Subcutaneous abdominal adipose tissue (tissue), 5 donors: ENCODE data around the gene PBRM1.

Experiments
- H3K27ac ChIP-seq: one replicate; pipeline ENCODE4 v1.7.0; 2013; ENCODE audit warnings: low read depth, mild to moderate bottlenecking, inconsistent platforms, low read length, moderate library complexity
- H3K27me3 ChIP-seq, 5 donors: one replicate each; pipeline ENCODE4 v1.7.0; 2013; ENCODE audit warnings: low read length in 5 of 5, inconsistent platforms in 1 of 5; ENCODE audit not compliant: control insufficient read depth in 5 of 5, insufficient read depth in 4 of 5
- H3K36me3 ChIP-seq, 5 donors: one replicate each; pipeline ENCODE4 v1.7.0; 2013; ENCODE audit warnings: low read length in 5 of 5; ENCODE audit not compliant: control insufficient read depth in 5 of 5, insufficient read depth in 5 of 5
- H3K4me1 ChIP-seq, 5 donors: one replicate each; pipeline ENCODE4 v1.7.0; 2013; ENCODE audit warnings: low read length in 5 of 5, mild to moderate bottlenecking in 3 of 5, moderate library complexity in 1 of 5; ENCODE audit not compliant: control insufficient read depth in 5 of 5, insufficient read depth in 5 of 5
- H3K4me3 ChIP-seq, 5 donors: one replicate each; pipeline ENCODE4 v1.7.0; 2013; ENCODE audit warnings: low read length in 5 of 5, low read depth in 1 of 5
- H3K9ac ChIP-seq, 5 donors: one replicate each; pipeline ENCODE4 v1.7.0; 2013; ENCODE audit warnings: low read length in 5 of 5, mild to moderate bottlenecking in 4 of 5, moderate library complexity in 3 of 5
- H3K9me3 ChIP-seq, 5 donors: one replicate each; pipeline ENCODE4 v1.7.0; 2013; ENCODE audit warnings: low read length in 5 of 5; ENCODE audit not compliant: control insufficient read depth in 5 of 5
- donor health status: healthy.
- donor health status: healthy.
- donor health status: healthy.
- donor health status: healthy.
- donor health status: healthy.

The PBRM1 gene

DNA sequence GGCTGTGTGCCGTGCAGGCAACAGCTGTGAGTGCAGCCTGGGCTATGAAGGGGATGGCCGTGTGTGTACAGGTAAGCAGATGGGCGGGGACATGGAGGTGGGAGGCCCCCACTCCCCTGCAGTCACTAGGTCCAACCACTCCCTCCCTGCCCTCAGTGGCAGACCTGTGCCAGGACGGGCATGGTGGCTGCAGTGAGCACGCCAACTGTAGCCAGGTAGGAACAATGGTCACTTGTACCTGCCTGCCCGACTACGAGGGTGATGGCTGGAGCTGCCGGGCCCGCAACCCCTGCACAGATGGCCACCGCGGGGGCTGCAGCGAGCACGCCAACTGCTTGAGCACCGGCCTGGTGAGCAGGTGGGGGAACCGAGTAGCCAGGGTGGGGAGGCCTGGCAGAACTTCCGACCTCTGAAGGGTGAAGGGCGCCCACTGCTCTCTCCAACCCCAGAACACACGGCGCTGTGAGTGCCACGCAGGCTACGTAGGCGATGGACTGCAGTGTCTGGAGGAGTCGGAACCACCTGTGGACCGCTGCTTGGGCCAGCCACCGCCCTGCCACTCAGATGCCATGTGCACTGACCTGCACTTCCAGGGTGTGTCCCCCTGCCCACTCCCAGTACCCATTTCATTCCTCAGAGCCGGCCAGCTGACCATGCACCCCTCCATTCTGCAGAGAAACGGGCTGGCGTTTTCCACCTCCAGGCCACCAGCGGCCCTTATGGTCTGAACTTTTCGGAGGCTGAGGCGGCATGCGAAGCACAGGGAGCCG, 163.6 kb downstream of the PBRM1 start:
- Histone ChIP-seq H3K4me3 (no peak overlapping the region), H3K27ac (no peak overlapping the region), H3K36me3 (peaks cover 0 to 92% (median 59%) of the 10 kb centered on the region in 5 donors), H3K27me3 (no peaks in the 10 kb centered on the region), H3K9me3 (no peaks in the 10 kb centered on the region), H3K4me1 (peaks cover 6 to 30% (median 16%) of the 10 kb centered on the region in 5 donors), H3K9ac (no peak overlapping the region)

DNA sequence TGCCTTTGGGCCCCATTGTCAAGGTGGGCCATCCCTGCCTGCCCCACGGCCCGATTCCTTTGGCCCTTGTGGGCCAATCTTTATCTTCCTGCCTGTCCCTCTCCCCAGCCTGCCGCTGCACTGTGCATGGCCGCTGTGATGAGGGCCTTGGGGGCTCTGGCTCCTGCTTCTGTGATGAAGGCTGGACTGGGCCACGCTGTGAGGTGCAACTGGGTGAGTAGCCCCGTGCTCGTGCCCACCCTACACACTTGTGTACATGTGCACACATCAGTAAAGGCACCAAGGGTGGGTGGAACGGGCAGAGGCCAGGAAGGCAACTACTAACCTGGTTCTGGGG, 164.3 kb downstream of the PBRM1 start:
- peaks cover 4 to 26% (median 13%) of the 10 kb centered on the region in 5 donors for H3K4me1 ChIP-seq
- H3K4me3 ChIP-seq, result no peak overlapping the region
- no peaks in the 10 kb centered on the region for H3K9me3 ChIP-seq
- H3K36me3 ChIP-seq, result peaks cover 0 to 94% (median 59%) of the 10 kb centered on the region in 5 donors
- H3K27me3 ChIP-seq, result no peaks in the 10 kb centered on the region
- H3K9ac ChIP-seq, result no peak overlapping the region
- H3K27ac ChIP-seq, result no peak overlapping the region

DNA sequence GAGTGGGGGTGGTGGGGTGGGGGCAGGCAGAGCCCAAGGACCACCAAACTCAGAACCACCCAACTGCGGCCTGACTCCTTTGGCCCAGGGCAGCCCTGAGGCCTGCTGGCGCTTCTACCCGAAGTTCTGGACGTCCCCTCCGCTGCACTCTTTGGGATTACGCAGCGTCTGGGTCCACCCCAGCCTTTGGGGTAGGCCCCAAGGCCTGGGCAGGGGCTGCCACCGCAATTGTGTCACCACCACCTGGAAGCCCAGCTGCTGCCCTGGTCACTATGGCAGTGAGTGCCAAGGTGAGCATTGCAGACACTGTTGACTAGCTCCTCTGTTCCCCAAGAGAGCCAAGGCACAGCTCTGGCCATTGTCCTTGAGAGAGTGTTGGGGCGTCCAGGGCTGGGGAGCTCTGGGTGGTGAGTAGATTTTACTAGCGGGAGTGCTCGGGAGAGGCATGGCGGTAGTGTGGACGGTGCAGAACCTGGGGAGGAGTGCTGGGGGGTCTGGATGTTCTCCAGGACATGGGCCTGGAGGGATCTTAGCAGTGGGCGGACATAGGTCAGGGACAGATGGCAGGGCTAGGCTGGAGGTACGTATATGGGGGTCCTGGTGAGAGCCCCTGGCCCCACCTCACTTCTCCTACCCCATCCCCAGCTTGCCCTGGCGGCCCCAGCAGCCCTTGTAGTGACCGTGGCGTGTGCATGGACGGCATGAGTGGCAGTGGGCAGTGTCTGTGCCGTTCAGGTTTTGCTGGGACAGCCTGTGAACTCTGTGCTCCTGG, 164.8 kb downstream of the PBRM1 start:
- no peak overlapping the region for H3K4me3 ChIP-seq
- peaks cover 0 to 94% (median 62%) of the 10 kb centered on the region in 5 donors for H3K36me3 ChIP-seq

DNA sequence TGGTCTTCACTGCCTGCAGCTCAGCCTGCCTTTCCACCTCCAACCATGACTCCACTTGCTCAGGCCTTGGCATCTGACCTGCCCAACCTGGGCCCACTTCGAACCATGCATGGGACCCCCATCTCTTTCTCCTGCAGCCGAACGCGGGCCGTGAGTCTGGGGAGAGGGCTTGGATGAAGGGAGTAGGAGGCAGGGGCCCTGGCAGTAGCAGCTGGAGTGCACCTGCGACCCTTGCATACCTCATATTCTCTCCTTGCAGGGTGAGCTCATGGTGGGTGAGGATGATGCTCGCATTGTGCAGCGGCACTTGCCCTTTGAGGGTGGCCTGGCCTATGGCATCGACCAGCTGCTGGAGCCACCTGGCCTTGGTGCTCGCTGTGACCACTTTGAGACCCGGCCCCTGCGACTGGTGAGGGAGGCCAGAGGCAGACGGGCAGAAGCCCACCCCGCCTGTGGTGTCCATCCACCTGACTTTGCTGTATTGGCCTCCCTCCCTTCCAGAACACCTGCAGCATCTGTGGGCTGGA, 165.5 kb downstream of the PBRM1 start:
- Histone ChIP-seq H3K4me3 (no peak overlapping the region), H3K27me3 (no peaks in the 10 kb centered on the region), H3K36me3 (peaks cover 0 to 94% (median 66%) of the 10 kb centered on the region in 5 donors), H3K27ac (no peak overlapping the region), H3K4me1 (peaks cover 2 to 16% (median 10%) of the 10 kb centered on the region in 5 donors), H3K9me3 (no peaks in the 10 kb centered on the region), H3K9ac (no peak overlapping the region)

More for the DNA sequence above, 164.8 kb downstream of the PBRM1 start:
- H3K27ac ChIP-seq, result no peak overlapping the region
- no peaks in the 10 kb centered on the region for H3K9me3 ChIP-seq
- no peaks in the 10 kb centered on the region for H3K27me3 ChIP-seq
- H3K4me1 ChIP-seq, result peaks cover 4 to 22% (median 13%) of the 10 kb centered on the region in 5 donors
- no peak overlapping the region for H3K9ac ChIP-seq

DNA sequence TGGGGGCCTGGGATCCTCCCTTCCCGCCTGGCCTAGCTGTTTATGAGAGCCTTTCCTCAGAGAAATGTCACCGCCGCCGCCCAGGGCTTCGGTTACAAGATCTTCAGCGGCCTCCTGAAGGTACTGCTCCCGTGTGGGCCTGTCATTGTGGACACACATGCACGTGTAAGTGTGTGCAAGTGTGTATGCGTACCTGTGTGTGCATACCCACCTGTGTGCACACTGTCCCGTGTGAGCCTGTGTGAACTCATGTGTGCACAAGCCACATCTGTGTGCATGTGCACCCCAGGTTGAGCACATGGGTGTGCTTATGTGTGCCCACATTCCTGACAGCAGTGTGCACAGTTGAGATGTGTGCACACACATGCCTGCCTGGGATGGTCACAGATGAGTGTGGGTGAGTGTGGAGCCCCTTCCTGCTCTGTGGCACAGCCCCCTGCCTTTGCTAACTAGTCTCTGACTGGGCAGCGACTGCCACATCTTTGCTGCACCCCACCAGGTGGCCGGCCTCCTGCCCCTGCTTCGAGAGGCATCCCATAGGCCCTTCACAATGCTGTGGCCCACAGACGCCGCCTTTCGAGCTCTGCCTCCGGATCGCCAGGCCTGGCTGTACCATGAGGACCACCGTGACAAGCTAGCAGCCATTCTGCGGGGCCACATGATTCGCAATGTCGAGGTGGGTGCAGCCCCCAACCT, 166.1 kb downstream of the PBRM1 start:
- Histone ChIP-seq H3K4me3 (no peak overlapping the region), H3K9me3 (no peaks in the 10 kb centered on the region), H3K27ac (no peak overlapping the region), H3K9ac (no peak overlapping the region), H3K27me3 (no peaks in the 10 kb centered on the region), H3K4me1 (peaks cover 0 to 9% (median 6%) of the 10 kb centered on the region in 5 donors), H3K36me3 (peaks cover 0 to 96% (median 71%) of the 10 kb centered on the region in 5 donors)

DNA sequence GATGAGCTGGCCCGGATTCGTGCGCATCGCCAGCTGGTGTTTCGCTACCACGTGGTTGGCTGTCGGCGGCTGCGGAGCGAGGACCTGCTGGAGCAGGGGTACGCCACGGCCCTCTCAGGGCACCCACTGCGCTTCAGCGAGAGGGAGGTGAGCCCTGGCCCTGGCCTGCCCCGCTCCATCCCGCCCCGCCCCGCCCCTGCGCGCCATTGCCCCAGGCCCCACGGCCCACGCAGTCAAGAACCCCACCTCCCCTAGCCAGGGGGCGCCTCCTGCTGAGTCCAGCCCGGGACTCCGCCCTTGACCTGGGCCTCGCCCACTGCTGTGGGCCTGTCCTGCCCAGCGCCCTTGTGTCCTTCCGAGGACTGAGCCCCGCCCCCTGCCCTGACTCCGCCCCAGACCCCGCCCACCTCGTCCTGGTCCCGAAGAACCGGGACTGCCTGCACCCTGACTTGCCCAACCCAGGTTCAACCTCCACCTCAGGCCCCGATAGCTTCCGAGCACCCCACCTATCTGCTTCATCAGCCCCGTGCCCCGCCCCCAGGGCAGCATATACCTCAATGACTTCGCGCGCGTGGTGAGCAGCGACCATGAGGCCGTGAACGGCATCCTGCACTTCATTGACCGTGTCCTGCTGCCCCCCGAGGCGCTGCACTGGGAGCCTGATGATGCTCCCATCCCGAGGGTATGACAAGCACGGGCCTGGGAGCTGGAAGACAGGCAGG, 166.8 kb downstream of the PBRM1 start:
- Histone ChIP-seq H3K9me3 (no peaks in the 10 kb centered on the region), H3K27me3 (no peaks in the 10 kb centered on the region), H3K36me3 (peaks cover 0 to 96% (median 71%) of the 10 kb centered on the region in 5 donors), H3K9ac (no peak overlapping the region), H3K4me1 (peaks cover 0 to 4% (median 2%) of the 10 kb centered on the region in 5 donors), H3K27ac (no peak overlapping the region), H3K4me3 (peak overlapping the region in 2 of 5 donors; percentile 12 to 22)

DNA sequence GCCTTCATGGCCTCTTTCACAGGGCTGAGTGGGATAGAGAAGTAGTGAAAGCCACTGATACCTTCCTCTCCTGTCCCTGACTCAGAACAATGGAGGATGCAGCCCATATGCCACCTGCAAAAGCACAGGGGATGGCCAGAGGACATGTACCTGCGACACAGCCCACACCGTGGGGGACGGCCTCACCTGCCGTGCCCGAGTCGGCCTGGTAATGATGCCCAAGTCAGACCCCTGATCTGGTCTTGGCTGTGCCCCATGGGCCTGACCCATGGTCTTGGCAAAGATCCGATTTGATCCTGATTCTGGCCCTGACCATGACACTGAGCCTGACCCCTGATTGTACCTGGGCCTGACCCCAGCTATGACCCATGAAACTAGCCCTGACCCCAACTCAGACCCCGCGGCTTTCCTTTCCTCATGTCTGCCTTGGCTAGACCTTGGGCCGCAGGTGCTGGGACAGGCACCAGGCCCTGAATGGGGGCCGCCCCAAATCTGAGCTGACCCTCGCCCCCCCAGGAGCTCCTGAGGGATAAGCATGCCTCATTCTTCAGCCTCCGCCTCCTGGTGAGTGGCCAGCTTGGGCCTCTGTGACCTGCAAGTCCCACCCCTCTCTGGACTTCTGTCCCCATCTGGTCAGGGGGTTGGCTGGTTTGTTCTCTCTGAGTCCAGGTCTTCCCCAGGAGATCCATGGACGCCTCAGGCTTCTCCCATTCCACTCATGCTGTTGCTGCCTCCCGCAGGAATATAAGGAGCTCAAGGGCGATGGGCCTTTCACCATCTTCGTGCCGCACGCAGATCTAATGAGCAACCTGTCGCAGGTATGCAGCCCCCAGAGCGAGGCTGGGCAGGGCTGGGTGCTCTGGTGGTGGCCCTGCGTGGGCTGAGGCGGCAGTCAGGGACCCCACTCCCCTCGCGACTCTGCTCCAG, 167.7 kb downstream of the PBRM1 start:
- Histone ChIP-seq H3K36me3 (peaks cover 0 to 96% (median 68%) of the 10 kb centered on the region in 5 donors), H3K9me3 (no peaks in the 10 kb centered on the region), H3K27me3 (no peaks in the 10 kb centered on the region), H3K4me3 (peak overlapping the region in 2 of 5 donors; percentile 12 to 22), H3K27ac (no peak overlapping the region), H3K4me1 (peaks cover 0 to 4% (median 2%) of the 10 kb centered on the region in 5 donors), H3K9ac (peak overlapping the region in 1 of 5 donors; percentile 39)

DNA sequence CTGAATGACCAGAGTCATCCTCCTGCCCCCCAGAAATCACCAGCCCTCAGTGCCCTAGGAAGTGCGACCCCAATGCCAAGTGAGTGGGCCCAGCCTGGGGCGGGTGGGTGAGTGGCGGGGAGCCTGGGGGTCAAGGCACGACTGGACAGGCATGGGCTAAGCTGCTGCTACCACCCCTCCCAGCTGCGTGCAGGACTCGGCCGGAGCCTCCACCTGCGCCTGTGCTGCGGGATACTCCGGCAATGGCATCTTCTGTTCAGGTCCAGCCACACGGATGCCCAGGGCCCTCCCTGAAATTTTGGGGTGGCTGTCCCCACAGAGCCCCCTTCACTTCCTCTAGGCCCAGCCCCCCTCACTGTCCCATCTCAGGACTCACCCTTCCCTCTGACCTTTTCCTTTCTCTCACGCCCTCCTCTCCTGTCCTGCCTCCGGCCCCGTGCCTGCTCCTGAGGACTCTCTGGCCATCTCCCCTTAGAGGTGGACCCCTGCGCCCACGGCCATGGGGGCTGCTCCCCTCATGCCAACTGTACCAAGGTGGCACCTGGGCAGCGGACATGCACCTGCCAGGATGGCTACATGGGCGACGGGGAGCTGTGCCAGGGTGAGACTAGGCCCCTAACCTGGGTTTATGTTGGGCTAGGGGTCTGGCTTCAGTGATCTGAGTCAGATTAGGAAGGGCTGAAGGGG, 169.1 kb downstream of the PBRM1 start:
- Histone ChIP-seq H3K36me3 (peaks cover 0 to 97% (median 58%) of the 10 kb centered on the region in 5 donors), H3K4me3 (no peak overlapping the region), H3K4me1 (peaks cover 0 to 4% (median 2%) of the 10 kb centered on the region in 5 donors), H3K27ac (no peak overlapping the region), H3K27me3 (no peaks in the 10 kb centered on the region), H3K9ac (no peak overlapping the region), H3K9me3 (no peaks in the 10 kb centered on the region)
